Measurements from ENCODE around the gene TAP1.

- TF ChIP-seq POLR2AphosphoS5 (IDR thresholded peaks at IDR 0.05; ENCODE audit: borderline replicate concordance, low read depth, low read length) = no peak
- TF ChIP-seq EZH2 (IDR thresholded peaks at IDR 0.05) = no peak
- TF ChIP-seq FOXP2 (optimal IDR thresholded peaks at IDR 0.05; ENCODE audit: control extremely low read depth, extremely low read length, insufficient read depth) = no peak
These were observed 14.1 kb downstream of the TAP1 start for GRCh38 chr6:32839356-32839755.
